HCT116 (cell line): ENCODE measurements around the gene CTSL.
"Not testable (repeated sequence)": the region's sequence is repeated elsewhere in the genome, so short reads cannot be mapped to it uniquely, and the experiment has no call there.

Experiments
- CTCF ChIP-seq, 3 experiments: fragments of 200-600 bp in 1 of 3; sonication (generic) in 1 of 3; IDR thresholded peaks in 2 of 3; conservative IDR thresholded peaks in 1 of 3; 2 replicates each; pipeline ENCODE4 v1.5.1; 2012 to 2017; ENCODE audit warnings: low read depth in 2 of 3, low read length in 2 of 3, antibody characterized with exemption in 1 of 3, borderline replicate concordance in 1 of 3, control low read depth in 1 of 3, mild to moderate bottlenecking in 1 of 3, mixed read lengths in 1 of 3, mixed run types in 1 of 3, moderate library complexity in 1 of 3; ENCODE audit not compliant: insufficient read depth in 1 of 3
- EZH2 ChIP-seq: fragments of 200-600 bp; sonication (generic); IDR thresholded peaks from 2 replicates; pipeline ENCODE4 v1.6.1; 2017; ENCODE audit warnings: antibody characterized with exemption, mixed run types
- EZH2phosphoT487 ChIP-seq: fragments of 200-600 bp; IDR thresholded peaks from 2 replicates; pipeline ENCODE4 v1.6.1; 2018; ENCODE audit warnings: antibody characterized with exemption, borderline replicate concordance
- JUND ChIP-seq: IDR thresholded peaks from 2 replicates; pipeline ENCODE4 v1.6.1; 2012
- MAX ChIP-seq: IDR thresholded peaks from 2 replicates; pipeline ENCODE4 v1.6.1; 2012
- POLR2A ChIP-seq: IDR thresholded peaks from 2 replicates; pipeline ENCODE4 v1.7.0; 2011; ENCODE audit warnings: borderline replicate concordance; ENCODE audit not compliant: insufficient read depth, insufficient read length; ENCODE audit errors: extremely low read depth
- POLR2AphosphoS5 ChIP-seq: IDR thresholded peaks from 2 replicates; pipeline ENCODE4 v1.6.1; 2011; ENCODE audit warnings: mild to moderate bottlenecking, low read depth, low read length, moderate library complexity
- RAD21 ChIP-seq: IDR thresholded peaks from 2 replicates; pipeline ENCODE4 v1.6.1; 2012; ENCODE audit warnings: low read depth, mild to moderate bottlenecking
- SP1 ChIP-seq: IDR thresholded peaks from 2 replicates; pipeline ENCODE4 v1.6.1; 2012; ENCODE audit warnings: low read depth
- TCF7L2 ChIP-seq: IDR thresholded peaks from 2 replicates; pipeline ENCODE4 v1.7.0; 2011; ENCODE audit warnings: borderline replicate concordance, inconsistent platforms; ENCODE audit not compliant: insufficient read depth, insufficient read length; ENCODE audit errors: extremely low read depth
- ZNF274 ChIP-seq: fragments of 200-500 bp; sonication (Bioruptor generic); IDR thresholded peaks from 2 replicates; pipeline ENCODE4 v1.6.1; 2014; ENCODE audit warnings: mild to moderate bottlenecking, low read depth, low read length, inconsistent platforms

GRCh38 chr9:87758330-87758729 is 32.4 kb downstream of the CTSL start:
- not testable (repeated sequence) for TF ChIP-seq SP1; CTCF (IDR thresholded peaks at IDR 0.05 in 2 of 3, conservative IDR thresholded peaks at IDR 0.05 in 1 of 3; ENCODE audit: borderline replicate concordance in 1 of 3, insufficient read depth in 1 of 3, low read depth in 2 of 3, low read length in 2 of 3); RAD21; ZNF274; POLR2A; EZH2; TCF7L2; POLR2AphosphoS5; MAX; JUND; EZH2phosphoT487
